Vagina (tissue), 2 donors: Measurements from ENCODE around the gene MEN1. TPM values are rescaled to one million over a fixed set of nuclear protein-coding genes. Genes with fewer than 3 reads are reported as not detected.

Experiments
- DNase-seq, 2 donors: peaks; one replicate each; pipeline ENCODE4 v3.0.0-alpha.2; 2017; ENCODE audit errors: extremely low spot score in 2 of 2
- H3K27ac ChIP-seq: fragments of 200-600 bp; sonication (generic); one replicate; pipeline ENCODE4 v1.5.1; 2019
- H3K27me3 ChIP-seq: fragments of 200-600 bp; sonication (generic); one replicate; pipeline ENCODE4 v1.5.1; 2019
- H3K36me3 ChIP-seq, 2 donors: fragments of 200-600 bp; sonication (generic); one replicate each; pipeline ENCODE4 v1.5.1; 2017 to 2019
- H3K4me1 ChIP-seq: fragments of 200-600 bp; sonication (generic); one replicate; pipeline ENCODE4 v1.5.1; 2019
- H3K4me3 ChIP-seq, 2 donors: fragments of 200-600 bp; sonication (generic); 1 replicate in 1 of 2; 2 replicates in 1 of 2; pipeline ENCODE4 v1.5.1; 2016 to 2019
- H3K9me3 ChIP-seq: fragments of 200-600 bp; sonication (generic); one replicate; pipeline ENCODE4 v1.5.1; 2019
- CTCF ChIP-seq, 3 experiments: fragments of 450-650 bp in 2 of 3; fragments of 200-600 bp in 1 of 3; sonication (generic) in 1 of 3; IDR thresholded peaks; one replicate each; pipeline ENCODE4 v1.5.1; 2017 to 2019; ENCODE audit warnings: antibody characterized with exemption in 3 of 3, mild to moderate bottlenecking in 2 of 3, moderate library complexity in 2 of 3
- POLR2A ChIP-seq, 2 donors: fragments of 450-650 bp; IDR thresholded peaks; one replicate each; pipeline ENCODE4 v1.6.1; 2017; ENCODE audit warnings: antibody characterized with exemption in 2 of 2, mild to moderate bottlenecking in 2 of 2, moderate library complexity in 2 of 2
- POLR2AphosphoS5 ChIP-seq, 2 donors: sonication (generic); formaldehyde crosslinking; IDR thresholded peaks; one replicate each; pipeline ENCODE4 v1.9.0; 2017; ENCODE audit warnings: antibody characterized with exemption in 2 of 2, mild to moderate bottlenecking in 2 of 2, low read depth in 1 of 2; ENCODE audit not compliant: insufficient read depth in 1 of 2
- intact Hi-C: fragments of 100-400 bp; cut with DNase I; formaldehyde crosslinking; loops from one replicate; pipeline ENCODE4 v1.15.1; 2023
- total RNA-seq: library from RNA; depleted of rRNA; stranded (reverse); fragments of >200 nt; gene quantifications from one replicate; pipeline ENCODE4 v1.2.3, GENCODE V29; 2016

MEN1 gene
- total RNA-seq, 1 donor from 2014 or later = 27.0 TPM

- Histone ChIP-seq H3K27ac (peak overlapping the region; percentile 71), H3K9me3 (no peaks in the 10 kb centered on the region), H3K36me3 (no peaks in the 10 kb centered on the region), H3K4me1 (peaks cover 22% of the 10 kb centered on the region), H3K27me3 (no peaks in the 10 kb centered on the region), H3K4me3 (peak overlapping the region; percentile 77 to 91)
- TF ChIP-seq POLR2AphosphoS5 (IDR thresholded peaks at IDR 0.05; ENCODE audit: insufficient read depth in 1 of 2, low read depth in 1 of 2) (no peak), CTCF (IDR thresholded peaks at IDR 0.05) (no peak)
- intact Hi-C loops = no loop called here
- DNase-seq = no peak
These were observed 531 bp upstream of the MEN1 start for GRCh38 chr11:64810891-64811272.

- DNase-seq = no peak
- H3K4me3 ChIP-seq = peak overlapping the region; percentile 77 to 91
- intact Hi-C loops = no loop called here
- no peaks in the 10 kb centered on the region for H3K27me3 ChIP-seq
- H3K9me3 ChIP-seq = no peaks in the 10 kb centered on the region
- H3K36me3 ChIP-seq = no peaks in the 10 kb centered on the region
- H3K27ac ChIP-seq = peak overlapping the region; percentile 71
- H3K4me1 ChIP-seq = peaks cover 22% of the 10 kb centered on the region
- TF ChIP-seq POLR2A (IDR thresholded peaks at IDR 0.05) (no peak), POLR2AphosphoS5 (IDR thresholded peaks at IDR 0.05; ENCODE audit: insufficient read depth in 1 of 2, low read depth in 1 of 2) (no peak), CTCF (IDR thresholded peaks at IDR 0.05) (no peak)
These were observed 540 bp downstream of the MEN1 start for GRCh38 chr11:64809781-64810241.

- Histone ChIP-seq H3K27me3 (no peaks in the 10 kb centered on the region), H3K36me3 (no peaks in the 10 kb centered on the region), H3K9me3 (no peaks in the 10 kb centered on the region), H3K4me1 (peaks cover 43% of the 10 kb centered on the region), H3K27ac (no peak overlapping the region), H3K4me3 (no peak overlapping the region)
- TF ChIP-seq POLR2A (IDR thresholded peaks at IDR 0.05) = no peak
- TF ChIP-seq CTCF (IDR thresholded peaks at IDR 0.05) = no peak
- TF ChIP-seq POLR2AphosphoS5 (IDR thresholded peaks at IDR 0.05; ENCODE audit: insufficient read depth in 1 of 2, low read depth in 1 of 2) = no peak
- intact Hi-C loops = no loop called here
- DNase-seq = no peak
These were observed 4.9 kb downstream of the MEN1 start for GRCh38 chr11:64805481-64805880.

GRCh38 chr11:64804346-64805210, 5.8 kb downstream of the MEN1 start:
- intact Hi-C loops = no loop called here
- DNase-seq = no peak
- Histone ChIP-seq H3K27me3 (no peaks in the 10 kb centered on the region), H3K4me1 (peaks cover 38% of the 10 kb centered on the region), H3K36me3 (no peaks in the 10 kb centered on the region), H3K4me3 (peak overlapping the region in 1 of 2 donors; percentile 84), H3K27ac (peak overlapping the region; percentile 92), H3K9me3 (no peaks in the 10 kb centered on the region)
- no peak for TF ChIP-seq POLR2A (IDR thresholded peaks at IDR 0.05)
- TF ChIP-seq CTCF (IDR thresholded peaks at IDR 0.05) = no peak
- TF ChIP-seq POLR2AphosphoS5 (IDR thresholded peaks at IDR 0.05; ENCODE audit: insufficient read depth in 1 of 2, low read depth in 1 of 2) = no peak

- TF ChIP-seq POLR2AphosphoS5 (IDR thresholded peaks at IDR 0.05; ENCODE audit: insufficient read depth in 1 of 2, low read depth in 1 of 2) (no peak), POLR2A (IDR thresholded peaks at IDR 0.05) (no peak), CTCF (IDR thresholded peaks at IDR 0.05) (no peak)
- intact Hi-C loops = no loop called here
- peak overlapping the region; percentile 92 for H3K27ac ChIP-seq
- H3K9me3 ChIP-seq = no peaks in the 10 kb centered on the region
- DNase-seq = no peak
- H3K4me1 ChIP-seq = peaks cover 32% of the 10 kb centered on the region
- H3K27me3 ChIP-seq = no peaks in the 10 kb centered on the region
- peak overlapping the region; percentile 72 to 84 for H3K4me3 ChIP-seq
- no peaks in the 10 kb centered on the region for H3K36me3 ChIP-seq
These were observed 6.5 kb downstream of the MEN1 start for GRCh38 chr11:64803846-64804345.
